ENCODE data around the gene SYT14.
A peak's percentile ranks its signal among the peaks of the same experiment; 100 is the strongest.
"Not testable (repeated sequence)": the region's sequence is repeated elsewhere in the genome, so short reads cannot be mapped to it uniquely, and the experiment has no call there.

Gene SYT14

DNA sequence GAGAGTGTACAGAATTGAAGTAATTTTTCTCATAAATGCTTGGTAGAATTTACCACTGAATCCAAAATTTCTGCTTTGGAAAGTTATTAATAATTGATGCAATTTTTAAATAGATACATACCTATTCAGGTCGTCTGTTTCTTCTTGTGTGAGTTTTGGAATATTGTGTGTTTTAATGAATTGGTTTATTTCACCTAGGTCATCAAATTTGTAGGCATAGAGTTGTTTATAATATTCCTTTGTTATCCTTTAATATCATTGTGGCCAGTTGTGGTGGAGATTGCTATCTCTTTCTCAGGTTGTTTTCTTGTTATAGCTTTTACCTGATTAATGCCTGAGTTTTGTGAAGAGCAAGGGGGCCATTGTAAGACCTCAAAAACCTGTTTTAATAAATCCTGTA is 93.5 kb downstream of the SYT14 start:
- FAIRE-seq: no peak

DNA sequence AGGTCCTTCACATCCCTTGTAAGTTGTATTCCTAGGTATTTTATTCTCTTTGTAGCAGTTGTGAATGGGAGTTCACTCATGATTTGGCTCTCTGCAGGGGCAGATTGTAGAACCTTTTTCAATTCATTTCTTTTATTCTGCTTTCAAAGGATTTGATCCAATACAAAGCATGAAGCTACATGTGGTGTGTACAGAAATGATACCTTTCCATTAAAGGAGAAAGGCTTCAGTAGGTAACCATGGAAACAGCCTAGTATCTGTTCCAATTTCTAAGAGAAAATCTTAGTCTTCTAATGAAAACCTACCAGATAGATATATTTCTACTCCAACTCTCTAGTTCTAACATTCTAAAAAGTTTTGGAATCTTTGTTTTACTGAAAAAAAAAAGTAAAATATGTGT is 105.0 kb downstream of the SYT14 start:
- no peak for FAIRE-seq

DNA sequence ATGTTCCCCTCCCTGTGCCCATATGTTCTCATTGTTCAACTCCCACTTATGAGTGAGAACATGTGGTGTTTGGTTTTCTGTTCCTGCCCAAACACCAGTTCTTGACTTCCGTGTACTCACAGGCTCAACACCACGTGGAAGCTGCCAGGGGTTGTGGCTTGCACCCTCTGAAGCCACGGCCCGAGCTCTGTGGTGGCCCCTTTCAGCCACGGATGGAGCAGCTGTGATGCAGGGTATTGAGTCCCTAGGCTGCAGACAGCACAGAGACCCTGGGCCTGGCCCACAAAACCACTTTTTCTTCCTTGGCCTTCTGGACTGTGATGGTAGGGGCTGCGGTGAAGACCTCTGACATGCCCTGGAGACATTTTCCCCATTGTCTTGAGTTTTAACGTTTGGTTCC is 111.6 kb downstream of the SYT14 start:
- no peak for FAIRE-seq

DNA sequence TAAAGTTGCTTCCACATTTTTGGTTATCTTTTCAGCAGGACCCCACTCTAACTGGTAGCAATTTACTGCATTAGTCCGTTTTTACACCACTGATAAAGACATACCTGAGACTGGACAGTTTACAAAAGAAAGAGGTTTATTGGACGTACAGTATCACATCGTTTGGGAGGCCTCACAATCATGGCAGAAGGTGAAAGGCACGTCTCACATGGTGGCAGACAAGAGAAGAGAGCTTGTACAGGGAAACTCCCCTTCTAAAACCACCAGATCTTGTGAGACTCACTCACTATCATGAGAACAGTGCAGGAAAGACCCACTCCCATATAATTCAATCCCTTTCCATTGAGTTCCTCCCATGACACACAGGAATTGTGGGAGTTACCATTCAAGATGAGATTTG is 112.5 kb downstream of the SYT14 start:
- not testable (repeated sequence) for FAIRE-seq

DNA sequence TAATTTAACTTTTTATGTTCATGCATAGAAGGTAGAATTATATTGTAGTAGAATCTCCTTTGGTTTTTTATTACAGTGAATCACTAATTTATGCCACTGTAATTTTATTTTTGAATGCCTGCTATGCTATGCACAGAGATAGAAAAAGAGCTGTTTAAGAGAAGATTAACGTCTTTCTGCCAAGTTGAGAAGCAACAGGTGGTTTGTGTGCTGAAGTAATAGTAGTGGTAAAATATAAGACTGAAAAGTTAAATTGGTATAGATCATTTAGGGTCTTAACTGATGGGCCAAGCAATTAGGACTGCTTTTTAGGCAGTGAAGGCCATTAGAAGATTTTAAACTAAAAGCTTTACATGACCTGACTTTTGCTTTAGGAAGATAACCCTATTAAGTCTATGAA is 115.1 kb downstream of the SYT14 start:
- peak; percentile 89 for FAIRE-seq

DNA sequence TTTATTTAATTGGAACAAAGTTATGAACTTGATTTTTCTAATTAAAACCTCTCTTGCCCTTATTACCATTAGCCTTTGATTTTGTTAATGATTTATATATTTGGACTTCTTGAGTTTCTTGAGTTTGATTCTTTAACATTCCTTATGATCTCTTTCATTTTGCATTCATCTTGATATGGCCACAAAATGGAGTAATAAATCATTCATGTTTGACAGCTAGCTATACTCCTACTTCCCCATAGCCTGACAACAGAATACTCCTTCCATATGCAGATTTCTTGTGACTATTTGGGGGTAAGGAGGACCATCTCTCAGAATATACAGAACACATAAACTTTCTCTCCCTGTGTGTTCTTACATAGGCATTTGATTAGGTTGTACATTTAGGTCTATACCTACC is 119.6 kb downstream of the SYT14 start:
- no peak for FAIRE-seq

DNA sequence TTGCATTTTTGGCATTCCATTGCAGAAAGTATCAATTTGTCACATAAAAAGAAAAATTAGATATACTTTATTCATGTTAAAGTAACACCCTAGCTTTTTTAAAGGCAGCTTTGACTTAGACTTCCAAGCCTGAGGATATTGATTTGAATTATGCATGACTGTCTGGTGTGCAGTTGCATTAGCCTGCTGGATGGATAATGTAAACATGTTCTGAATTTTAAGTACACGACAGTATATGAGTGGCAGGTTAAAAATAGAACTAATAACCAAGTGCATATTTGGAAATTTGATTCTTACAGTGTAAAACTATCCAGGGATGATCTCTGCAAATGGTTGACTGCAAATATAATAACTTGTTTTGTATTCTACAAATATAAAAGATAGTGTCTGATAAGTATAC is 124.0 kb downstream of the SYT14 start:
- peak; percentile 79 for FAIRE-seq

DNA sequence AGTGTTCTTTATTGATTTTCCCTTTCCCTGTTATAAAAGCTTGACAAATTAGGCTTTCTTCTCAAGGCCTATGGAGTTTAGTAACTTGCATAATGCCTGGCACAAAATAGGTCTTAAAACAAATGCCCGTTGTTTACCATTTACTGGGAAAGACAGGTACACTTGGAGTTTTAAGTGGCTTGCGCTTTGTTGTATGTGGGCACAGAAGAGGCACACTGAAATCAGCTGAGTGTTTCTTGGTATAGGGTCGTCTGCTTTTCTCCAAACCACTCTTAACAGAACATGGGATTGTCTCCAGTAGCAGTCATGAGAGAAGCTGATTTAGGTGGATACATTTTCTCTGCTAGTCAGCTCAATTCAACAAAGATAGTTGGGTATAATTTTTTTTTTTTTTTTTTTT is 132.5 kb downstream of the SYT14 start:
- FAIRE-seq: no peak

DNA sequence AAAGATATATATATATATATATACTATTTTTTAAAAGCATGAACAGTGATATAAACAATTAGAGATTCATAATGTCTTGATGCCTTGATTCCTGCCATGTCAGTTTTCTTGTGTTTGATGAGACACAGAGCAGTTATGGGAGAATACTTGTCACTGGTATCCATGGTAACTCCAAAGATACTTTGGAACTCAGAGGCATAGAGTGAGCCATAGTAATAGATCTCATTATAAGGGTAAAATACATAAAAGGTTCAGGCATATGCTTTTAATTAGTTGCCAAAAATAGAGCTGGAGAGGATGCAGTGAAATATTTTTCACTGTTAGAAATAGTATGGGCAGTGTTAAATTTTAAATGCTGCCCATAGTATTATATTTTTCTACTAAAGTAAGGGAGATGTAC is 134.1 kb downstream of the SYT14 start:
- FAIRE-seq: peak; percentile 89

DNA sequence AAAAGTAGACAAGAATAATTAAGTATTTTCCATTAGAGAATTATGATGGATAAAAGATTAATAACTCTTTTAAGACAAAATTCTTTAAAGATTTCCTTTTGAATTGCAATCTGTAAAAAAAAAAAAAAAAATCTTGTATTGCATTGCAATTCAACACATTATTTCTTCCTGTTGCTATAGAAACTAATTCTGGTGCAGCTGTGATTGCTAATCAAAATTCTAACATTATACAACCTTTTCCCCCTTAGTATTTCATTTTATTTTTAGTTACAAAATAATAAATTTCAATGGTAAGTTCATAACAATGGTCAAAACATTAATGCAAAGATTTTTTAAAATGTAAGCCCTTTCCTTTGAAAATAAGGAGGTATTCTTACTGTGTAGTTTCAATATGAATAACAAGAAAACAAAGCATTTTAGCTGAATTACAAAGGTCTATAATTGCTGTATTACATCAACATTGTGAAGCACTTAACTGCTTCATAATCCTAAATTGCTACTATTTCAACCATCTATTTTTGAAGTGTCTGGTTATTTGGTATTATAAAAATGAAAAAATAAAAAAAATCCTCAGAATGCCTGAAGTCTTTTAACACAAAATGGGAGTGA is 135.0 kb downstream of the SYT14 start:
- FAIRE-seq: peak; percentile 27

DNA sequence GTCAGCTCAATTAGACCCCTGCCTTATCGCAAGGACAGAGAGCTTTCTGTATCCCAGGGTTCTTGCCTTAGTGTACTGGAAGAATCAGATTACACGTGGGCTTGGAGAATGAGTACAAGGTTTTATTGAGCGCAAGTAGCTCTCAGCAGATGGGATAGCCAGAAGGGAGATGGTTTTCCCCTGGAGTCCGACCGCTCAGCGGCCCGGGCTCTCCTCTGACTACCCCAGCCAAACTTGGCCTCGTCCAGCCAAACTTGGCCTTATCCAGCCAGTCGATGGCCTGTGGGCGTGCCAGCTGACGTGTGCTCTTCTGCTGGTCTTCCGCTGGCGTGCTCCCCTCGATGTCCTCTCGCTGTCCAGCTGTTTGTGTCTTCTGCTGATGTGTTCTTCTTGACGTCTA is 136.9 kb downstream of the SYT14 start:
- FAIRE-seq: no peak

DNA sequence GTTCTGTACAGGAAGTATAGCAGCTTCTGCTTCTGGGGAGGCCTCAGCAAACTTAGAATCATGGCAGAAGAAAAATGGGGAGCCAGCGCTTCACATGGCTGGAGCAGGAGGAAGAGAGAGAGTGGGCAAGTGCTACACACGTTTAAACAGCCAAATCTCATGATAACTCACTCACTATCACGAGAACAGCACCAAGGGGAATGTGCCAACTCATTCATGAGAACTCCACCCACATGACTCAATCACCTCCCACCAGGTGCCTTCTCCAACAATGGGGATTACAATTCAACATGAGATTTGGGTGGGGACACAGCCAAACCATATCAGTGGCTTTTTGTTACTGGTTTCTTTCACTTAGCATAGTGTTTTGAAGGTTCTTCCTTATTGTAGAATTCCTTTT is 138.6 kb downstream of the SYT14 start:
- FAIRE-seq: no peak

DNA sequence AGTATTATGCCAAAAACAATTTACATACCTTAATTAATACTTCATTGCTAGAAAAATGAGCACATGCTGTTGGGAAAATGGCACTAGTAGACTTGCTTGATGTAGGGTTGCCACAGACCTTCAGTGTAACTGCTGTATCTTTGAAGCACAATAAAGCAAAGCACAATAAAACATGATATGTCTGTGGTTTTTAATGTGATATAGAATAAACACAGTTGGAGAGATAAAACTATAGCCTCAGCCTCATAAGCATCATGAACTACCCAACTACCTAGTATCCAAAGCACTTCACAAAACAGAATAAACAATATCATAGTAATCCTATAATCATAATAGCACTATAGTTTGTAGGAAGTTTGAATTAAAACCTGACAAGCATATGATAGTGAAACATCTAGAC is 143.5 kb downstream of the SYT14 start:
- FAIRE-seq: no peak

DNA sequence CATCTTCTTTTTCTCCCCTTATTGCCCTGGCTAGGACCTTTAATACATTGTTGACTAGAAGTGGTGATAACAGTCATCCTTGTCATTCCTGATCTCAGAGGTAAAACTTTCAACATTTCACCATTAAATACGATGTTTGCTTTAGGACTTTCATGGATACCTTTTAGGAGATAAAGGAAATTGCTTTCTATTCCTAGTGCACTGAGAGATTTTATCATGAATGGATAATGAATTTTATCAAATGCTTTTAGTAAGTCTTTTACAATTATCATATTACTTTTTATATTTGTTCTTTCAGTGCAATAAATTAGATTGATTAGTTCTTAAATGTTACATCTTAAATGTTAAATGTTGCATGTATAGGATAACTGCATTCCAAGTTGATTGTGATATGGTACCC is 147.3 kb downstream of the SYT14 start:
- no peak for FAIRE-seq

DNA sequence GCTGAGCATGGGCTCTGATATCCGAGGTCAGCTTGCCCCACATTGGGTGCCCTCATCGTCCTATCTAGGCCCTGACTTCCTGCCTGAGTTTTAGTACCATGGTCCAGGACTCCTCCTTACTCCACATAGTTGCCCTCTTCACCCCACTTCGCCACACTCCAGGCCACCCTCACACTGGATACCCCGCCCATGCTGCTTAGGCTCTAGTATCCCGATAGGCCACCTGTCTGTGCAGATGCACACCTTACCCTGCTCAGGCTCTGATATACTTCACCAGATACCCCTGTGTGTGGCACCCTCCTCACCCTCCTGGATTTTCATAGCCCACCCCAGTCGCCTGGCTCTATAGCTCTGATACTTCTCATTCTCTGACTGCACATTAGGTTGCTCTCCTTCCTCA is 149.0 kb downstream of the SYT14 start:
- no peak for FAIRE-seq

DNA sequence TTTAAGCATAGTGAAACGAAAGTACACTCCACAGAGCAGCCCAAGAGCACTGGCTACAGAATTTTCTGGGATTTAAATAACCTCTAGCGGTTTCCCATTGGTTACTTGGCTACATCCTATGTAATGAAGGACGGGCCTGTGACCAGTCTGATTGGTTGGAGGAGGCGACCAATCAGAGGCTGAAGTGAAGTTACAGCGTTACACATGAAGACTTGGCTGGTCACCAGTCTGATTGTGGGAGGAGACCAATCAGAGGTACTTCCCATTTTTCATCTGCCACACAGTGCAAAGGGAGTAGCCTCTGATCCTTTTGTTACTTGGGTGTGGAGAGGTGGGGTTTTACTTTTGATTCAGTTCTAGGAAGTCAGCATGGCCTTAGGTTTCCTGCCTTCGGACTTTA is 151.8 kb downstream of the SYT14 start:
- no peak for FAIRE-seq

DNA sequence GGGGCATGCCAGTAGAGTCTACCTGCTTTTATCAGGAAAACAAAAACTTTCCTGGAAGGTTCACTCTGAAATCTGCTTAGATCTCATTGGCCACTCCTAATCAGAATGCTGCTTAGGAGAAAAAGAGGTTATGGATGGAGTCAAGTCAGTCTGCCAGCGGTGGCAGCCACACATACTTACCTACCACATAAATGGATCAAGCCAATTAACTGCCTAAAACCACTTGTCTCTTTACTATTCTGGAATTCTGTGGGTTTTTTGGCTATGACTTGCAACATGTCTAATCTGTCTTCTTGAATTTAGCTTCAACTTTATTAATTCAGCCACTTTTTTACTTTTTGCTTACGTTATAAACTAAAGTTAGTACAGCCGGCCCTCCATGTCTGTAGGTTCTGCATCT is 154.3 kb downstream of the SYT14 start:
- no peak for FAIRE-seq

DNA sequence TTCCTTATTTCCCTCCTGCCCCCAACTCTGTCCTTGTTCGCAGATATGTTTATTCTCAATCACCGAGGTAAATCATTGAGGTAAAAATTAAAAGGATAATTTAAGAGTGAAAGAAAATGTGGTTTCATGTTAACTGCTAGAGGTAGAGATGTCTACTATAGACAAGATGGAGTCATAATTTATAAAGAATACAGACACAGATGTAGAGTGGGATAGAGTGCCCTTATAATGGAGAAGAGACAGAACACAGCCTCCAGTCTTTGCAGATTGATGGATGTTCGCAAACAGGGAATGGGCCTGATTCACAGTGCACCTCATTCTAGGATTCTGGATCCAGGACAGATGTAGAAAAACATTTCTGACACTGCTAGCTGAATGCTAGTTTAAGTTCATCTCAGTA is 155.4 kb downstream of the SYT14 start:
- no peak for FAIRE-seq

DNA sequence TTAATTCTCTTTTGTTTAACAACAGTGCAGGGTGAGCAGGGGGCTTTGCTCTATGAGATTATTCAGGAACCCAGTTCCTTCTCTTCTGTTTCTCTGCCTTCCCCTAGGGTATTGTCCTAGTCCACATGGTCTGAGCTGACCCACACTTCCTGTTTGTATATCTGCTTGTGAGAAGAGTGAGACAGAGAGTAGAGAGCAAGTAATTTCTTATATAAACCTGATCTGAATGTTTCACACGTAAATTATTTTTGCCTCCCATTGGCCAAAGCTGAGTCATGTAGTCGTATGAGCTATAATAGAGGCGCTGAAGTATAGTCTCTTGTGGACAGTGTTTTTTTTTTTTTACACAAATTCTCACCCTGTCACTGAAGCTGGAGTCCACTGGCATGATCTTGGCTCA is 160.3 kb downstream of the SYT14 start:
- no peak for FAIRE-seq

DNA sequence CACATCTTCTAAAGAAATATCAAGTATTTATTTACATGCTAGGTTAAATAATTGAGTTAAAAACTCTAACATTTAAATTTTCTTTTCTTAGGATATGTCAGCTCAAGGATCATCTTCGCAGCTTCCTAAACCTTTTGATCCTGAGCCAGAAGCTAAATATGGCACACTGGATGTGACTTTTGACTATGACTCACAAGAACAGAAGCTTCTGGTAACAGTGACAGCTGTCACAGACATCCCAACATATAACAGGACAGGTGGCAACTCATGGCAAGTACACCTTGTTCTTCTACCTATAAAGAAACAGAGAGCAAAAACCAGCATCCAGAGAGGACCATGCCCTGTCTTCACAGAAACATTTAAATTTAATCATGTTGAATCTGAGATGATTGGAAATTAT is 161.9 kb downstream of the SYT14 start:
- no peak for FAIRE-seq

DNA sequence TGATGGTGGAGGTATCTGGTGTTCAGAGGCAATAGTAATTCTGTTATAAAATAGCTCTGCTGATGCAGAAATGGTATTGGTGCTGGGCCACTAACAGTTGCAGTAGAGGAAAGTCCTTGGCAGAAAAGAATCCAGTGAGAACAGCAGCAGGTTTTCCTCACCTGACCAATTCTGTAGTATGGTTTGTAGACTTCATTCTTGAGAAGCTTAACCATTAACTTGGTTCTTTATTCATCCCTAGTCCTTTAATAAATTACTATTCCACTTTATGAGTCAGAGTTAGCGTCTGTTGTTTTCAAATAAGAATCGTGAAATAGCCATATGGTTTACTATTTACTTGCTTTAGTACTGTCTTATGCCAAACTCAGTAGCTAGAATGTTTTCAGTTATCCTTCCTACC is 166.1 kb downstream of the SYT14 start:
- FAIRE-seq: peak; percentile 89

DNA sequence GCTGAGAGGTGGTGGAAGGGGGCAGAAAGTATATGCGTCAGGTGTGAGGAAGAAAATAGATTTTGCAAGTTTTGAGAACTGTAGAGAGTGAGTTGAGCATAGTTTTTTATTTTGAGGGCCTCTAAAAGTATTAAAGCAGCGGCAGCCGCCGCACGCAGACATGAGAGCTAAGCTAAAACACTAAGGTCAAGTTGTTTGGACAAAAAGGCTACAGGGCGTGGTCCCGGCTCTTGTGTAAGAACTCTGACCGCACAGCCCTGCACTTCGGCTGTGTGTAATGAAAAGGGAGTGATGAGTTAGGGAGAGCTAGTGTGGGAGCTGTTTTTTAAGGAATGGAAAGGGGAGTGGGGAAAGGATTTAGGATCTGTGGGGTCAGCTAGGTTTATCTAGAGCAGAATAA is 174.9 kb downstream of the SYT14 start:
- FAIRE-seq: not testable (repeated sequence)

DNA sequence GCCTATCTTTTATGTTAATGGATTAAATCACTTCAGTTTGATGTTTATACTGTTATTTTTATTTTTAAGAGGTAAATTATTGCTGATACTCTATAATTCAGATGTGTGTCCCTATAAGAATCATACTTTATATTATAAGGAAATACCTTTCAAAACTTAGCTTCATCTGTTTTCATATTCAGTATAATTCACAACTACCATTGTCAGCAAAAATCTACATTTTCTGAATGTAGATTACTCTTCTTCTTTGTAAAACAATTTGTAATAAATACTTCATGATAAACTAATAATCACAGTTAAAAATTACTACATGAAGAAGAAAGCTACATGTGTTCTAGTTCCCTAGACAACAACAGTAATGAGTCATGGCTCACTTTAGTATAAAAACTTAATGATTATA is 179.2 kb downstream of the SYT14 start:
- no peak for FAIRE-seq

DNA sequence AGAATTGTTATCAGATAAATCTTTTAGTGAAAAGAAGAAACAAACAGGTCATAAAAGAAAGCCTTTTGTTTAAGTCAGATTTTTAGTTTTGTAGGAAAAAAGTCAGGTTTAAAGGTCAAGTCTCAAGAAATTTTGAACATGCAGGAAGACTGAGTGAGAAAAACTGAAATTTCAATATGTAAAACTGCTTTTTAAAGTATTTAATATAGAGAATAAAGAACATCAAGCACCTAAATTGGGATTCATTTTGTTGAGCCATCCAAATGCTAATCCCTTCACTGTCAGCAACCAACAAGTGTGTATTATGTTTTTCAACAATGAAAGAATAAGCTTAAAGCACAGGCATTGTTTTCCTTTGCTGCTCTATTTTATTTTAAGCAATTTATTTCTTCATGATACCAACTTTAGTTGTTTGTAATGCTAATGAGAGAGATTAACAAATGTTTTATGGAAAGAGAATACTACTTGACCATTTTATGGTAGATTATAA is 179.7 kb downstream of the SYT14 start:
- peak; percentile 90 for FAIRE-seq

DNA sequence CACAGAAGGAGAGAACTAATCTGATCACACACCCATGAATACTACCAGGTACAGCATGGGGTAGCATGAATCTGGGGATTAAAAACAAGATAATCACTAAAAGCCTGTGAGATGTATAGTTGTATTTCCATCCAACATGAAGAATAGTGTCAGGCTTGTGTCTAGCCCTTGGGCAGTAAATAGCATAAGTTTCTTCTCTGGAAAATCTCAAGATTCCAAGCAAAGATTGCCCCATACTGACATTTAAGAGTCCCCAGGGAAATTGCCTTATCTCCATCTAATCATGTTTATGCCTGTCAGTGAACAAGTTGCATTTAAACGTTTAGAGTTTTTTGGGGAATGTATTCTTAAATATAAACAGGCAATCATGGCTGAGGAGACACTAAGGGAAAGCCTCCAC is 185.4 kb downstream of the SYT14 start:
- FAIRE-seq: no peak
